HCT116 (cell line): ENCODE measurements around the gene LCAT. TPM values are rescaled to one million over a fixed set of nuclear protein-coding genes. Genes with fewer than 3 reads are reported as not detected.

ENCODE experiments used
- ATAC-seq: fragments of 200-7000 bp; cut with Tn5 transposase; 2 replicates; pipeline ENCODE4 v1.9.1; 2020; ENCODE audit warnings: mild to moderate bottlenecking, moderate library complexity
- BruUV-seq: library from RNA; stranded (reverse); fragments of 400-500 nt; replicated peaks from 2 replicates; lab custom pipeline; 2021; lab: Mats Ljungman, UMichigan
- CTCF ChIA-PET: fragments of 300-600 bp; sonication (Branson Sonifier 250); formaldehyde crosslinking; loops from one replicate; lab custom pipeline; 2021; ENCODE audit warnings: antibody characterized with exemption; lab: Charles Lee
- POLR2A ChIA-PET: fragments of 300-600, 350-600 bp; sonication (Branson Sonifier 250); formaldehyde crosslinking; loops from one replicate; lab custom pipeline; 2021; ENCODE audit warnings: antibody characterized with exemption; lab: Charles Lee
- RAD21 ChIA-PET, 2 experiments: fragments of 300-600 bp; sonication (Branson Sonifier 250); formaldehyde crosslinking; loops; one replicate each; lab custom pipeline; 2023; ENCODE audit warnings: low total read pairs in 2 of 2; ENCODE audit not compliant: uncharacterized antibody in 2 of 2, unreplicated experiment in 2 of 2, low non-redundant PET in 1 of 2; lab: Charles Lee
- DNase-seq: peaks from one replicate; pipeline ENCODE4 v3.0.0-alpha.2; 2010; ENCODE audit warnings: low read depth, low spot score
- H2AFZ ChIP-seq: fragments of 200-600 bp; shearing (Covaris generic), sonication (generic); 2 replicates; pipeline ENCODE4 v1.6.1; 2017; ENCODE audit warnings: low read depth, mixed run types, mixed read lengths, antibody characterized with exemption, low read length; ENCODE audit not compliant: poor library complexity, severe bottlenecking
- H3K27ac ChIP-seq: 2 replicates; pipeline ENCODE4 v1.5.1; 2012; ENCODE audit warnings: low read depth, low read length
- H3K27me3 ChIP-seq: fragments of 200-600 bp; sonication (generic); 2 replicates; pipeline ENCODE4 v1.6.1; 2016; ENCODE audit warnings: mixed run types, low read length, mixed read lengths; ENCODE audit not compliant: insufficient read depth
- H3K36me3 ChIP-seq, 2 experiments: fragments of 200-500 bp in 1 of 2; fragments of 200-600 bp in 1 of 2; sonication (Bioruptor generic) in 1 of 2; sonication (generic) in 1 of 2; 2 replicates each; pipeline versions ENCODE4 v1.5.1 to v1.6.1; 2014 to 2016; ENCODE audit warnings: low read length in 2 of 2, inconsistent platforms in 1 of 2, mixed read lengths in 1 of 2, mixed run types in 1 of 2; ENCODE audit not compliant: insufficient read depth in 2 of 2, control insufficient read depth in 1 of 2
- H3K4me1 ChIP-seq, 2 experiments: fragments of 200-600 bp in 1 of 2; sonication (generic) in 1 of 2; 2 replicates each; pipeline versions ENCODE4 v1.5.1 to v1.6.1; 2012 to 2017; ENCODE audit warnings: low read length in 2 of 2, inconsistent platforms in 1 of 2, mild to moderate bottlenecking in 1 of 2, mixed read lengths in 1 of 2, mixed run types in 1 of 2, moderate library complexity in 1 of 2; ENCODE audit not compliant: insufficient read depth in 2 of 2, control insufficient read depth in 1 of 2
- H3K4me2 ChIP-seq: fragments of 200-600 bp; sonication (generic); 2 replicates; pipeline ENCODE4 v1.6.1; 2017; ENCODE audit warnings: mixed run types, low read length, mixed read lengths
- H3K4me3 ChIP-seq, 2 experiments: fragments of 200-600 bp in 1 of 2; sonication (generic) in 1 of 2; replicated peaks in 1 of 2; 2 replicates each; pipeline ENCODE4 v1.5.1; 2011 to 2016; ENCODE audit warnings: low read length in 2 of 2, control low read depth in 1 of 2, low read depth in 1 of 2, mild to moderate bottlenecking in 1 of 2, mixed read lengths in 1 of 2, mixed run types in 1 of 2
- H3K79me2 ChIP-seq: fragments of 200-600 bp; sonication (generic); 2 replicates; pipeline ENCODE4 v1.6.1; 2017; ENCODE audit warnings: mild to moderate bottlenecking, mixed run types, low read length, moderate library complexity, mixed read lengths; ENCODE audit not compliant: insufficient read depth
- H3K9ac ChIP-seq: fragments of 200-600 bp; sonication (generic); 2 replicates; pipeline ENCODE4 v1.6.1; 2016; ENCODE audit warnings: low read length, mixed read lengths
- H3K9me2 ChIP-seq: fragments of 200-600 bp; sonication (generic), shearing (Covaris generic); 2 replicates; pipeline ENCODE4 v1.6.1; 2017; ENCODE audit warnings: mixed run types, mild to moderate bottlenecking, moderate library complexity; ENCODE audit not compliant: insufficient read depth
- H3K9me3 ChIP-seq, 2 experiments: fragments of 200-500 bp in 1 of 2; fragments of 200-600 bp in 1 of 2; sonication (Bioruptor generic) in 1 of 2; sonication (generic) in 1 of 2; 2 replicates each; pipeline ENCODE4 v1.6.1; 2014 to 2017; ENCODE audit warnings: low read length in 2 of 2, mixed read lengths in 2 of 2, inconsistent platforms in 1 of 2, low read depth in 1 of 2, mild to moderate bottlenecking in 1 of 2, mixed run types in 1 of 2, moderate library complexity in 1 of 2; ENCODE audit not compliant: control insufficient read depth in 1 of 2, insufficient read depth in 1 of 2
- H4K20me1 ChIP-seq: fragments of 200-600 bp; sonication (generic), shearing (Covaris generic); 2 replicates; pipeline ENCODE4 v1.6.1; 2017; ENCODE audit warnings: mixed run types, mild to moderate bottlenecking, moderate library complexity; ENCODE audit not compliant: insufficient read depth
- ATF3 ChIP-seq: IDR thresholded peaks from 2 replicates; pipeline ENCODE4 v1.6.1; 2012
- CBX3 ChIP-seq: IDR thresholded peaks from 2 replicates; pipeline ENCODE4 v1.6.1; 2012; ENCODE audit warnings: low read depth
- EZH2 ChIP-seq: fragments of 200-600 bp; sonication (generic); IDR thresholded peaks from 2 replicates; pipeline ENCODE4 v1.6.1; 2017; ENCODE audit warnings: antibody characterized with exemption, mixed run types
- FOSL1 ChIP-seq: IDR thresholded peaks from 2 replicates; pipeline ENCODE4 v1.6.1; 2012; ENCODE audit warnings: low read depth
- RAD21 ChIP-seq: IDR thresholded peaks from 2 replicates; pipeline ENCODE4 v1.6.1; 2012; ENCODE audit warnings: low read depth, mild to moderate bottlenecking
- ZBTB33 ChIP-seq: IDR thresholded peaks from 2 replicates; pipeline ENCODE4 v1.6.1; 2011; ENCODE audit warnings: mild to moderate bottlenecking, low read length, moderate library complexity; ENCODE audit not compliant: insufficient replicate concordance; ENCODE audit errors: extremely low read depth
- ZFX ChIP-seq: fragments of 450-650 bp; IDR thresholded peaks from 2 replicates; pipeline ENCODE4 v1.6.1; 2017
- ZNF274 ChIP-seq: fragments of 200-500 bp; sonication (Bioruptor generic); IDR thresholded peaks from 2 replicates; pipeline ENCODE4 v1.6.1; 2014; ENCODE audit warnings: mild to moderate bottlenecking, low read depth, low read length, inconsistent platforms
- intact Hi-C: fragments of 100-400 bp; cut with micrococcal nuclease; formaldehyde crosslinking; loops from 2 replicates; pipeline ENCODE4 v1.10.0; 2022
- total RNA-seq: library from RNA; stranded (reverse); gene quantifications from one replicate; pipeline ENCODE4 v1.2.1, GENCODE V29; 2021; ENCODE audit not compliant: unreplicated experiment

LCAT gene
- total RNA-seq, 1 experiment from 2014 or later, result 17.6 TPM

- H3K4me2 ChIP-seq, result no peak overlapping the region
- H3K9me3 ChIP-seq, result no peaks in the 10 kb centered on the region
- no peak overlapping the region for H2AFZ ChIP-seq
- H3K36me3 ChIP-seq, result peaks cover 0 to 8% of the 10 kb centered on the region in 2 experiments; a peak in 2 of 4 replicates
- DNase-seq (no peak), ATAC-seq (no peak)
- ChIA-PET CTCF (no interaction called here), RAD21 (no interaction called here), POLR2A (no interaction called here)
- H3K4me1 ChIP-seq, result peaks cover 3 to 25% of the 10 kb centered on the region in 2 experiments; a peak in 3 of 4 replicates
- intact Hi-C loops, result loop anchor here (10.0 kb wide), 1 partner anchor 408 kb away; the partner anchor contains the start of gene RIPOR1
- no peaks in the 10 kb centered on the region for H3K27me3 ChIP-seq
- no peaks in the 10 kb centered on the region for H3K9me2 ChIP-seq
- H3K4me3 ChIP-seq, result no peak overlapping the region
- BruUV-seq, result no TSS peak
- no peak overlapping the region for H3K9ac ChIP-seq
- H3K27ac ChIP-seq, result no peak overlapping the region
- no peaks in the 10 kb centered on the region for H4K20me1 ChIP-seq
- no peak for TF ChIP-seq ZBTB33
- TF ChIP-seq ZFX, result no peak
- TF ChIP-seq CBX3, result no peak
- no peak for TF ChIP-seq FOSL1
- no peak for TF ChIP-seq ZNF274
- no peak for TF ChIP-seq EZH2
- TF ChIP-seq RAD21, result no peak
- TF ChIP-seq ATF3, result no peak
- H3K79me2 ChIP-seq, result peaks cover 32% of the 10 kb centered on the region
These were observed 11.5 kb downstream of the LCAT start for GRCh38 chr16:67932462-67932840.
